D721Med (cell line): ENCODE data around the gene UNC5B.
A peak's percentile ranks its signal among the peaks of the same experiment; 100 is the strongest.

Source experiments
- DNase-seq: peaks from one replicate; pipeline ENCODE4 v3.0.0; 2011; ENCODE audit warnings: low spot score; ENCODE audit not compliant: insufficient read length
- FAIRE-seq: peaks from 2 replicates; lab custom pipeline; 2011; peaks lifted over from hg19 to GRCh38; lab: Jason Lieb, UNC
- TF ChIP-seq, protein P1 (sequence below): IDR thresholded peaks from 2 replicates; pipeline ENCODE4 v1.5.1; 2012; ENCODE audit warnings: mild to moderate bottlenecking, control low read depth; ENCODE audit not compliant: insufficient read depth; ENCODE audit errors: missing control alignments

Gene UNC5B

DNA sequence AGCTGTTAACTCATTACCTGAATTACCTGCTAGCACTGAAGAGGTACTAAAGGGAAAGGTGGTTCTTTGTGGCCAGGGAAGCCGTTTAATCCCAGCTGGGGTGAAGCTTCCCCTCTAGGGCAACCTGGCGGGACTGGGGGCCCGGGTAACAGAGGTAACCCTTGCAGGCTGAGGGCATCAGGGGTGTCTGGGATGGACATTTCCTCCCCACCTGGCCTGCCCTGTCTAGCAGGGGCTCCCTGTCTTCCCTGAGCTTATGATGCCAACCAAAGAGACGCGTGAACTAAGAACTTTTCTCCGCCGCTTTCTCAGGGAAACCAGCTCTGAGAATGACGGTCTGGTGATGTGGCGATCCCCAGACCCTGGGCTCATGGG is 52.8 kb downstream of the UNC5B start:
- DNase-seq: no peak
- TF ChIP-seq, protein P1, sequence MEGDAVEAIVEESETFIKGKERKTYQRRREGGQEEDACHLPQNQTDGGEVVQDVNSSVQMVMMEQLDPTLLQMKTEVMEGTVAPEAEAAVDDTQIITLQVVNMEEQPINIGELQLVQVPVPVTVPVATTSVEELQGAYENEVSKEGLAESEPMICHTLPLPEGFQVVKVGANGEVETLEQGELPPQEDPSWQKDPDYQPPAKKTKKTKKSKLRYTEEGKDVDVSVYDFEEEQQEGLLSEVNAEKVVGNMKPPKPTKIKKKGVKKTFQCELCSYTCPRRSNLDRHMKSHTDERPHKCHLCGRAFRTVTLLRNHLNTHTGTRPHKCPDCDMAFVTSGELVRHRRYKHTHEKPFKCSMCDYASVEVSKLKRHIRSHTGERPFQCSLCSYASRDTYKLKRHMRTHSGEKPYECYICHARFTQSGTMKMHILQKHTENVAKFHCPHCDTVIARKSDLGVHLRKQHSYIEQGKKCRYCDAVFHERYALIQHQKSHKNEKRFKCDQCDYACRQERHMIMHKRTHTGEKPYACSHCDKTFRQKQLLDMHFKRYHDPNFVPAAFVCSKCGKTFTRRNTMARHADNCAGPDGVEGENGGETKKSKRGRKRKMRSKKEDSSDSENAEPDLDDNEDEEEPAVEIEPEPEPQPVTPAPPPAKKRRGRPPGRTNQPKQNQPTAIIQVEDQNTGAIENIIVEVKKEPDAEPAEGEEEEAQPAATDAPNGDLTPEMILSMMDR: no peak
- no peak for FAIRE-seq

- FAIRE-seq: no peak
- TF ChIP-seq, protein P1: no peak
- DNase-seq: no peak
Measured at GRCh38 chr10:71265618-71266146, 53.3 kb downstream of the UNC5B start.

DNA sequence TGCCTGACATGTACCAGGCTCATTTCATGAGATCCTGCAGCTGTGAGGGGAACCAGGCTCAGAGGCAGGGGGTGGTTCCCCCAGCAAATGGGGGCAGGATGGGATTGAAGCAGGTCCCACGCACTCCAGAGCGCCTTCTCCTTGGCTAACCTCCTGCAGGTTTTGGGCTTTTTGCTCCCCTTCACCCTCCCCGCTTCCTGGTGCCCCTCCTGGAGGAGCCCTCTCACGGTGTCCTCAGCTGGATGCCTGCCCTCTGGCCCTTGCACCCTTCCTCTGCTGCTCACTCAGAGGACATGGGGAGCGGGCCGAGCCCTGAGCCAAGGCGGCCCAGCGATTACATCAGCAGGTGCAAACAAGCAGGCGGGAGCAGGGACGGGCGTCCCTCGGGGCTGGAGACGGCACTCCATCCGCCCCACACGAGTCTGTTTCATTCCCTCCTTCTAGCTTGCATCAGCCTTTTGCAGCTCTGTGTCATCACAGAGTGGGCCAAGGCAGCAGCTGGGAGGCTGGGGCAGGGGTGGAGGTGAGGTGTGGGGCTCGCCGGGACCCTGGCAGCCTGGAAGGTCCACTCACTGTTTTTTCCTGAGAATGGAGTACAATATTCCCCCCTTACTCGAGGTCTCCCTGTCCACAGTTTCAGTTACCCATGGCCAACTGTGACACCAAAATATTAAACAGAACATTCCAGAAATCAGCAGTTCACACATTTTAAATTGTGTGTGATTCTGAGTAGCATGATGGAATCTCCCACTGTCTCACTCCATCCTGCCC is 54.0 kb downstream of the UNC5B start:
- DNase-seq (no peak), FAIRE-seq (no peak)
- TF ChIP-seq, protein P1: no peak

DNA sequence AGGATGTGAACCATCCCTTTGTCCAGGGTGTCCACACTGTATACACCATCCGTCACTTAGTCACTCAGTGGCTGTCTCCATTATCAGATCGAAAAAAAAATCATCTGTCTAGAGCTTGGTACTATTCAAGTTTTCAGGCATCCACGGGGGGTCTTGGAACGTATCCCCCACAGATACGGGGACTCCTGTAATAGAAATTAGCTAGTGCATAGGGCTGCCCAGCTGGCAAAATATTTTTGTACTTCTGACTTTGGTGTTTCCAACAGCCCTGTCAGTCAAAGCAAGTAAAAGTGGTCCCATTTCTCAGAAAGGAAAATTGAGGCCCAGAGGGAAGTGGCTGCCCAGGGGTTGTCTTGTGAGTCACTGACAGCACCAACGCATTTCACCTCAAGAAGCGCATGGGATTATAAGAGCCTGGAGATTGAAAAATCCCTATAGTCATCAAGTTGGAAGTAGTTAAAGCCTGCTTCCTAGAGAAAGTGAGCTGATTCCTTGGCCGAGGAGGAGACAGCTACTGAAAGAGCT is 54.6 kb downstream of the UNC5B start:
- DNase-seq (no peak), FAIRE-seq (no peak)
- TF ChIP-seq, protein P1: no peak

DNA sequence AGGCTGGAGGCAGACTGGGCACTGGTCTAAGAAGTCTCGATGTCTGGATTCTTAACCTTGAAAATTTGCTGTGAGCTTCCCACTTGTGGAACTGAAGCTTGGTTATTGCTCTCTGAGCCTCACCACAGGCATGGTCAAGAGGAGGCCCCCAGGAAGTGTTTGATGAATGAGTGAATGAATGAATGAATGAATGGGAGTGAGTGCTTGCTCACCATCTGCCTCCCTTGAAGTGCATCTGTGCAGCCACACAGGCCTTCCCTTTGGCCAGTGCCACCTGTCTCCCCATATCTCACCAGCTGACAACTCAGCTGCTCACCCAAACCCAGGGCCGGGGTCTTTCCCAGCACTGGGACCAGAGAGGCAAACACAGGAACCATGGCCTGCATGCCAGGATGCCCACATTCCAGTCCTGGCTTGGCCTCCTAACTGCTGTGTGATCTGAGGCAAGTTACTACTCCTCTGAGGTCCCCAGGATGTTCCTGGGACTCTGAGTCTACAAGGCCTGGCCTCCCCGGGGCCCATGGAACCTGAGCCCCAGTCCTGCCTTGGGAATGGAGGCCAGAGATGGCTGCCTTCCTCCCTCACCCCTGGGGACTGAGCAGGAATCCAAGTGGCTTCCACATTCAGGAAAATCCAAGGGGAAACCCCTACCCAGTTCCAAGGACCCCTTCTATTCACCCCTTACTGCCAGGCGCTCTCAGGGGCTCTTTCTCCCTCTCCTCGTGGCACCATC is 55.3 kb downstream of the UNC5B start:
- FAIRE-seq (no peak), DNase-seq (no peak)
- TF ChIP-seq, protein P1: no peak

DNA sequence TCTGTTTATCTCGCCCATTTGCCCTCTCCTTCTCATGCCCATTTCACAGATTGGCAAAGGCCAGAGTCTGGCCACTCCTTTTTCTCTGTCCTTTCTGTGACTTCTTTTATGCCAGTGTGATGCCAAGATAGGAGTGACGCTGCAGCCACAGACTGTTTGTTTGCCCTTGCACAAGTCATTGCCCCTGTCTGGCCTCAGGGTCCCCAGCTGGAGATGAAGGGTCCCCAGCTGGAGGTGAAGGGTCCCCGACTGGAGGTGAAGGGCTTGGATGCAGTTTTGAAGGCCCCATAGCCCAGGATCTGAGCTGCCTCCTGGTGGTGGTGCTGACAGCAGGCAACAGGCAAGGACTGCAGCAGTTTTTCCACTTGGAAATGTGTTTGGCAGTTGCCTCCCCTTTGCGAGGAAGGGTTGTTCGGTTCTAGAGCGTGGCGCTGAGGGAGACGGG is 55.9 kb downstream of the UNC5B start:
- no peak for DNase-seq
- no peak for FAIRE-seq

More for the DNA sequence above, 55.9 kb downstream of the UNC5B start:
- TF ChIP-seq, protein P1: peak; percentile 43
